HEK293T (cell line): Measurements from ENCODE around the gene ADAM22.

ENCODE experiments used
- CTCF ChIA-PET: fragments of 350-600 bp; formaldehyde crosslinking; extraction: SDS; loops from one replicate; lab custom pipeline; 2021; ENCODE audit warnings: antibody characterized with exemption, inconsistent platforms; lab: Yijun Ruan, JAX
- POLR2A ChIA-PET: fragments of 350-600 bp; formaldehyde crosslinking; extraction: SDS; loops from one replicate; lab custom pipeline; 2020; ENCODE audit warnings: antibody characterized with exemption, inconsistent platforms; lab: Yijun Ruan, JAX
- DNase-seq: peaks from one replicate; pipeline ENCODE4 v3.0.0; 2012; ENCODE audit warnings: mixed read lengths; ENCODE audit errors: extremely low spot score
- ARNT ChIP-seq: fragments of 450-650 bp; IDR thresholded peaks from 2 replicates; pipeline ENCODE4 v1.6.1; 2017; ENCODE audit warnings: mild to moderate bottlenecking
- BHLHE40 ChIP-seq: fragments of 450-650 bp; IDR thresholded peaks from 2 replicates; pipeline ENCODE4 v1.6.1; 2016; ENCODE audit warnings: mild to moderate bottlenecking, moderate library complexity, borderline replicate concordance
- CTBP1 ChIP-seq: fragments of 450-650 bp; IDR thresholded peaks from 2 replicates; pipeline ENCODE4 v1.6.1; 2016; ENCODE audit warnings: borderline replicate concordance
- ELF4 ChIP-seq: fragments of 450-650 bp; IDR thresholded peaks from 2 replicates; pipeline ENCODE4 v1.6.1; 2017; ENCODE audit warnings: antibody characterized with exemption
- FOXA1 ChIP-seq: fragments of 450-650 bp; IDR thresholded peaks from 2 replicates; pipeline ENCODE4 v1.6.1; 2016; ENCODE audit warnings: mild to moderate bottlenecking
- FOXK2 ChIP-seq: fragments of 450-650 bp; IDR thresholded peaks from 2 replicates; pipeline ENCODE4 v1.6.1; 2016; ENCODE audit warnings: mild to moderate bottlenecking
- FOXM1 ChIP-seq: fragments of 450-650 bp; IDR thresholded peaks from 2 replicates; pipeline ENCODE4 v1.6.1; 2017; ENCODE audit warnings: mild to moderate bottlenecking, borderline replicate concordance
- HDGF ChIP-seq: fragments of 450-650 bp; IDR thresholded peaks from 2 replicates; pipeline ENCODE4 v1.6.1; 2017; ENCODE audit warnings: antibody characterized with exemption, borderline replicate concordance
- L3MBTL2 ChIP-seq: fragments of 450-650 bp; conservative IDR thresholded peaks from 2 replicates; pipeline ENCODE4 v1.6.1; 2016; ENCODE audit warnings: mild to moderate bottlenecking
- LEF1 ChIP-seq: fragments of 450-650 bp; IDR thresholded peaks from 2 replicates; pipeline ENCODE4 v1.6.1; 2017; ENCODE audit warnings: mild to moderate bottlenecking, borderline replicate concordance
- NFRKB ChIP-seq: fragments of 450-650 bp; IDR thresholded peaks from 2 replicates; pipeline ENCODE4 v1.6.1; 2016; ENCODE audit warnings: mild to moderate bottlenecking, moderate library complexity
- PKNOX1 ChIP-seq: fragments of 450-650 bp; IDR thresholded peaks from 2 replicates; pipeline ENCODE4 v1.6.1; 2016
- SP1 ChIP-seq: fragments of 450-650 bp; IDR thresholded peaks from 2 replicates; pipeline ENCODE4 v1.6.1; 2017
- SUZ12 ChIP-seq: fragments of 450-650 bp; IDR thresholded peaks from 2 replicates; pipeline ENCODE4 v1.6.1; 2016; ENCODE audit warnings: mild to moderate bottlenecking
- TARDBP ChIP-seq: fragments of 450-650 bp; IDR thresholded peaks from 2 replicates; pipeline ENCODE4 v1.6.1; 2016
- ZNF384 ChIP-seq: fragments of 450-650 bp; IDR thresholded peaks from 2 replicates; pipeline ENCODE4 v1.6.1; 2016

ADAM22 gene

GRCh38 chr7:88117325-88117724, 183.3 kb downstream of the ADAM22 start:
- no peak for DNase-seq
- ChIA-PET POLR2A (no interaction called here), CTCF (no interaction called here)
- TF ChIP-seq L3MBTL2 (no peak), TARDBP (no peak), HDGF (no peak), ELF4 (no peak), FOXM1 (no peak), CTBP1 (no peak), FOXK2 (no peak), LEF1 (no peak), NFRKB (no peak), PKNOX1 (no peak)

- ChIA-PET CTCF (no interaction called here), POLR2A (no interaction called here)
- TF ChIP-seq FOXK2 (no peak), LEF1 (no peak), TARDBP (no peak), ZNF384 (no peak), HDGF (no peak), SUZ12 (no peak), ARNT (no peak), FOXM1 (no peak), NFRKB (no peak), BHLHE40 (no peak), PKNOX1 (no peak), ELF4 (no peak), L3MBTL2 (no peak), FOXA1 (no peak), SP1 (no peak), CTBP1 (no peak)
- DNase-seq, result no peak
Observed at GRCh38 chr7:88121335-88121734, 187.3 kb downstream of the ADAM22 start.

GRCh38 chr7:88127637-88128290, 193.7 kb downstream of the ADAM22 start:
- no peak for DNase-seq
- CTCF ChIA-PET, result no interaction called here
- POLR2A ChIA-PET, result interaction anchor here (0.6 kb wide), 1 partner anchor 708 kb away, joined by 3 read pairs; no protein-coding TSS in a partner anchor
- TF ChIP-seq SP1, result no peak
- TF ChIP-seq HDGF, result no peak
- peak; percentile 66 for TF ChIP-seq PKNOX1
- no peak for TF ChIP-seq SUZ12
- TF ChIP-seq ZNF384, result no peak
- no peak for TF ChIP-seq FOXA1

GRCh38 chr7:88132725-88133124, 198.7 kb downstream of the ADAM22 start:
- ChIA-PET POLR2A (no interaction called here), CTCF (no interaction called here)
- no peak for TF ChIP-seq NFRKB
- TF ChIP-seq CTBP1, result no peak
- TF ChIP-seq FOXK2, result no peak
- no peak for TF ChIP-seq ARNT
- no peak for TF ChIP-seq HDGF
- TF ChIP-seq BHLHE40, result no peak
- no peak for TF ChIP-seq L3MBTL2
- TF ChIP-seq FOXM1, result no peak
- no peak for TF ChIP-seq FOXA1
- TF ChIP-seq SUZ12, result no peak
- TF ChIP-seq ZNF384, result no peak
- TF ChIP-seq PKNOX1, result no peak
- TF ChIP-seq ELF4, result no peak
- no peak for TF ChIP-seq LEF1
- no peak for TF ChIP-seq TARDBP
- no peak for TF ChIP-seq SP1
- no peak for DNase-seq

- no peak for TF ChIP-seq CTBP1
- no peak for TF ChIP-seq ZNF384
- no peak for TF ChIP-seq FOXK2
- TF ChIP-seq TARDBP, result no peak
- no peak for TF ChIP-seq SP1
- no peak for TF ChIP-seq PKNOX1
- no peak for TF ChIP-seq SUZ12
- TF ChIP-seq HDGF, result no peak
- no peak for TF ChIP-seq NFRKB
- TF ChIP-seq FOXA1, result no peak
- TF ChIP-seq LEF1, result no peak
- no peak for TF ChIP-seq ELF4
- TF ChIP-seq ARNT, result no peak
- no peak for TF ChIP-seq BHLHE40
- no peak for TF ChIP-seq L3MBTL2
- no peak for TF ChIP-seq FOXM1
- ChIA-PET CTCF (no interaction called here), POLR2A (no interaction called here)
- DNase-seq, result no peak
Observed at GRCh38 chr7:88140947-88141346, 206.9 kb downstream of the ADAM22 start.
